MM.1S (cell line): Measurements from ENCODE around the gene TDRD6.

Source experiments
- DNase-seq: peaks from one replicate; pipeline ENCODE4 v3.0.0-alpha.2; 2015
- H2AFZ ChIP-seq: fragments of 300-600 bp; sonication (generic); 2 replicates; pipeline ENCODE4 v1.6.0; 2016; ENCODE audit warnings: antibody characterized with exemption, low read length
- H3F3A ChIP-seq: fragments of 300-600 bp; sonication (generic); 2 replicates; pipeline ENCODE4 v1.6.1; 2016; ENCODE audit warnings: mild to moderate bottlenecking, antibody characterized with exemption, low read length, moderate library complexity, mixed read lengths; ENCODE audit not compliant: insufficient read depth
- H3K27ac ChIP-seq: fragments of 300-600 bp; sonication (generic); 2 replicates; pipeline ENCODE4 v1.5.1; 2016; ENCODE audit warnings: mild to moderate bottlenecking, low read length
- H3K27me3 ChIP-seq: fragments of 300-600 bp; sonication (generic); replicated peaks from 2 replicates; pipeline ENCODE4 v1.6.0; 2016; ENCODE audit warnings: low read length; ENCODE audit not compliant: insufficient read depth
- H3K36me3 ChIP-seq: fragments of 300-600 bp; sonication (generic); replicated peaks from 2 replicates; pipeline ENCODE4 v1.6.1; 2016; ENCODE audit warnings: mild to moderate bottlenecking, low read length, mixed read lengths; ENCODE audit not compliant: insufficient read depth
- H3K4me1 ChIP-seq: fragments of 300-600 bp; sonication (generic); 2 replicates; pipeline ENCODE4 v1.6.1; 2016; ENCODE audit warnings: low read length, mixed read lengths
- H3K4me2 ChIP-seq: fragments of 300-600 bp; sonication (generic); 2 replicates; pipeline ENCODE4 v1.6.0; 2016; ENCODE audit warnings: low read depth, low read length
- H3K4me3 ChIP-seq: fragments of 300-600 bp; sonication (generic); 2 replicates; pipeline ENCODE4 v1.5.1; 2016; ENCODE audit warnings: low read length, mixed read lengths
- H3K79me2 ChIP-seq: fragments of 300-600 bp; sonication (generic); 2 replicates; pipeline ENCODE4 v1.6.1; 2016; ENCODE audit warnings: mixed run types, low read length, mixed read lengths
- H3K9ac ChIP-seq: fragments of 300-600 bp; sonication (generic); 2 replicates; pipeline ENCODE4 v1.6.1; 2016; ENCODE audit warnings: low read length, mixed read lengths
- H3K9me2 ChIP-seq: fragments of 300-600 bp; sonication (generic); replicated peaks from 2 replicates; pipeline ENCODE4 v1.6.1; 2016; ENCODE audit warnings: mild to moderate bottlenecking, low read length, mixed read lengths; ENCODE audit not compliant: insufficient read depth
- H3K9me3 ChIP-seq: fragments of 300-600 bp; sonication (generic); replicated peaks from 2 replicates; pipeline ENCODE4 v1.6.1; 2016; ENCODE audit warnings: mild to moderate bottlenecking, low read length, mixed read lengths; ENCODE audit not compliant: insufficient read depth
- H4K20me1 ChIP-seq: fragments of 300-600 bp; sonication (generic); 2 replicates; pipeline ENCODE4 v1.6.1; 2016; ENCODE audit warnings: mild to moderate bottlenecking, low read length, moderate library complexity, mixed read lengths; ENCODE audit not compliant: insufficient read depth
- EZH2 ChIP-seq: fragments of 300-600 bp; sonication (generic); optimal IDR thresholded peaks from 2 replicates; pipeline ENCODE3; 2017; ENCODE audit warnings: low read depth, mild to moderate bottlenecking, antibody characterized with exemption, low read length, mixed read lengths
- EZH2phosphoT487 ChIP-seq: fragments of 300-600 bp; sonication (generic); IDR thresholded peaks from 2 replicates; pipeline ENCODE4 v1.6.1; 2018; ENCODE audit warnings: antibody characterized with exemption, low read length
- TF ChIP-seq, protein P1 (sequence below): fragments of 300-600 bp; sonication (generic); IDR thresholded peaks from 2 replicates; pipeline ENCODE4 v1.5.1; 2016; ENCODE audit warnings: antibody characterized with exemption, low read length, mixed read lengths

The TDRD6 gene

DNA sequence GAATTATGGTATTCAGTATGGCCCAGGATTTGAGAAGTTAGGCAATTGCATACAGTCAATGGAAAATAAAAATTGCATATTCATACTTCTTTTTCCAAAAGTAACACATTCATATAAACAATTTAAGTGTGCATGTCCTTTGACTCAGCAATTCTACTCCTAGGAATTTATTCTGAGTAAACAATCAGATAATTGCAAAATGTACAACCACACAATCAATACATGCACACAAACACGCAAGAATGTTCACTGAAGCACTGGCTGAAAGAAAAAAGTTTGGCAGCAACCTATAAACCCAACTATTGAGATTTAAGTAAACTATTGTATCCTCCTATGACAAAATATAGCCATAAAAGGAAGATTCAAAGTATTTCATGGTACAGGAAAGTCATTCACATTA is 36.7 kb upstream of the TDRD6 start:
- H3K9ac ChIP-seq: no peak overlapping the region
- H3K4me2 ChIP-seq: no peak overlapping the region
- H3K27me3 ChIP-seq: no peaks in the 10 kb centered on the region

DNA sequence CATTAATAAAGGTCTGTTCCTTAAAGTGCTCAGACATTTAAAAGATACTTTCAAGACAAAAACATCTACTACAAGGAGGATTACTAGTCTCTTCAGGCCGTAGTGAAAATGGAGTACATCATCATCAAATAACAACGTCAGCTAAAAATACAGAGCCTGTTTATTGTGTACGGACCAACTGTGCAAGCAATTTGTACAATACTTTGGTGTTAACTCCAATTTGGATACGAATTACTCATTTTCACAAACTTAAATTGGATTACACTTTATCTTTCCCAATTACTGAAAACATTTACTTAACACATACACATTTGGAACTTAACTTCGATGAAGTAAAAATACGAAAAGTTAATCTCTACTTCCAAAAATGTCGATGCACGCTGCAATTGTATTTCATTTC is 35.9 kb upstream of the TDRD6 start:
- H3K4me2 ChIP-seq: peak overlapping the region; percentile 77
- no peaks in the 10 kb centered on the region for H3K36me3 ChIP-seq
- no peak overlapping the region for H3K27ac ChIP-seq
- TF ChIP-seq, protein P1, sequence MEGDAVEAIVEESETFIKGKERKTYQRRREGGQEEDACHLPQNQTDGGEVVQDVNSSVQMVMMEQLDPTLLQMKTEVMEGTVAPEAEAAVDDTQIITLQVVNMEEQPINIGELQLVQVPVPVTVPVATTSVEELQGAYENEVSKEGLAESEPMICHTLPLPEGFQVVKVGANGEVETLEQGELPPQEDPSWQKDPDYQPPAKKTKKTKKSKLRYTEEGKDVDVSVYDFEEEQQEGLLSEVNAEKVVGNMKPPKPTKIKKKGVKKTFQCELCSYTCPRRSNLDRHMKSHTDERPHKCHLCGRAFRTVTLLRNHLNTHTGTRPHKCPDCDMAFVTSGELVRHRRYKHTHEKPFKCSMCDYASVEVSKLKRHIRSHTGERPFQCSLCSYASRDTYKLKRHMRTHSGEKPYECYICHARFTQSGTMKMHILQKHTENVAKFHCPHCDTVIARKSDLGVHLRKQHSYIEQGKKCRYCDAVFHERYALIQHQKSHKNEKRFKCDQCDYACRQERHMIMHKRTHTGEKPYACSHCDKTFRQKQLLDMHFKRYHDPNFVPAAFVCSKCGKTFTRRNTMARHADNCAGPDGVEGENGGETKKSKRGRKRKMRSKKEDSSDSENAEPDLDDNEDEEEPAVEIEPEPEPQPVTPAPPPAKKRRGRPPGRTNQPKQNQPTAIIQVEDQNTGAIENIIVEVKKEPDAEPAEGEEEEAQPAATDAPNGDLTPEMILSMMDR: no peak
- no peak for TF ChIP-seq EZH2phosphoT487
- no peak for TF ChIP-seq EZH2
- 0 out of 2 replicates have a peak overlapping the region, but pooled peaks have one; percentile 81 for H3K4me3 ChIP-seq
- H3K9me3 ChIP-seq: no peaks in the 10 kb centered on the region
- H2AFZ ChIP-seq: no peak overlapping the region
- no peaks in the 10 kb centered on the region for H4K20me1 ChIP-seq
- H3F3A ChIP-seq: no peaks in the 10 kb centered on the region
- H3K9ac ChIP-seq: no peak overlapping the region
- no peak for DNase-seq
- no peaks in the 10 kb centered on the region for H3K79me2 ChIP-seq
- no peaks in the 10 kb centered on the region for H3K9me2 ChIP-seq
- no peaks in the 10 kb centered on the region for H3K4me1 ChIP-seq
- H3K27me3 ChIP-seq: no peaks in the 10 kb centered on the region

More for the DNA sequence above, 36.7 kb upstream of the TDRD6 start:
- no peak for DNase-seq
- Histone ChIP-seq H3K4me3 (no peak overlapping the region), H3K27ac (no peak overlapping the region), H2AFZ (no peak overlapping the region), H3F3A (no peaks in the 10 kb centered on the region), H3K9me2 (no peaks in the 10 kb centered on the region), H3K36me3 (no peaks in the 10 kb centered on the region), H3K9me3 (no peaks in the 10 kb centered on the region), H3K4me1 (no peaks in the 10 kb centered on the region), H4K20me1 (no peaks in the 10 kb centered on the region), H3K79me2 (no peaks in the 10 kb centered on the region)
- TF ChIP-seq EZH2phosphoT487 (no peak), EZH2 (no peak)
- TF ChIP-seq, protein P1: no peak

DNA sequence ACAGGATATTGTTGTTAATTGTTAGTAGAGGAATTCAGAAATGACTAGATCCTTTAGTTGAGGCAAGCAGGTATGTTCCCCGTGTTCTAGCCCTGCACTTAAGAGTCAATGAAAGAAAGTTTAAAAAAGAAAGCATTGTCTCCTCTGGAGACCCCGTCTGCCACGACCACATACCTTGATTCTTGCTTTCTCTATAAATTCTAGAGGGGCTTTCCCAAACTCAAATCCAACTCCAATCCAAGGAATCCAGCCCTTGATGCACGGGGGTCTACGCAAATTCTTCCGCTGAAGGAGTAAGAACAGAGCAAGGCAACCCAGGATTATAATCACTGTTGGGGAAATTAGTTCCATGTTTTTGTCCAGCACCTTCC is 35.5 kb upstream of the TDRD6 start:
- H2AFZ ChIP-seq: peak overlapping the region; percentile 71
- TF ChIP-seq EZH2phosphoT487 (no peak), EZH2 (no peak)
- no peaks in the 10 kb centered on the region for H3K79me2 ChIP-seq
- peak overlapping the region; percentile 81 for H3K4me3 ChIP-seq
- no peaks in the 10 kb centered on the region for H3K27me3 ChIP-seq
- no peaks in the 10 kb centered on the region for H3K9me3 ChIP-seq
- no peaks in the 10 kb centered on the region for H3K4me1 ChIP-seq
- H3K9ac ChIP-seq: no peak overlapping the region
- no peaks in the 10 kb centered on the region for H4K20me1 ChIP-seq
- DNase-seq: no peak
- H3K36me3 ChIP-seq: no peaks in the 10 kb centered on the region
- H3F3A ChIP-seq: no peaks in the 10 kb centered on the region
- H3K9me2 ChIP-seq: no peaks in the 10 kb centered on the region
- H3K27ac ChIP-seq: no peak overlapping the region
- peak overlapping the region; percentile 77 for H3K4me2 ChIP-seq

DNA sequence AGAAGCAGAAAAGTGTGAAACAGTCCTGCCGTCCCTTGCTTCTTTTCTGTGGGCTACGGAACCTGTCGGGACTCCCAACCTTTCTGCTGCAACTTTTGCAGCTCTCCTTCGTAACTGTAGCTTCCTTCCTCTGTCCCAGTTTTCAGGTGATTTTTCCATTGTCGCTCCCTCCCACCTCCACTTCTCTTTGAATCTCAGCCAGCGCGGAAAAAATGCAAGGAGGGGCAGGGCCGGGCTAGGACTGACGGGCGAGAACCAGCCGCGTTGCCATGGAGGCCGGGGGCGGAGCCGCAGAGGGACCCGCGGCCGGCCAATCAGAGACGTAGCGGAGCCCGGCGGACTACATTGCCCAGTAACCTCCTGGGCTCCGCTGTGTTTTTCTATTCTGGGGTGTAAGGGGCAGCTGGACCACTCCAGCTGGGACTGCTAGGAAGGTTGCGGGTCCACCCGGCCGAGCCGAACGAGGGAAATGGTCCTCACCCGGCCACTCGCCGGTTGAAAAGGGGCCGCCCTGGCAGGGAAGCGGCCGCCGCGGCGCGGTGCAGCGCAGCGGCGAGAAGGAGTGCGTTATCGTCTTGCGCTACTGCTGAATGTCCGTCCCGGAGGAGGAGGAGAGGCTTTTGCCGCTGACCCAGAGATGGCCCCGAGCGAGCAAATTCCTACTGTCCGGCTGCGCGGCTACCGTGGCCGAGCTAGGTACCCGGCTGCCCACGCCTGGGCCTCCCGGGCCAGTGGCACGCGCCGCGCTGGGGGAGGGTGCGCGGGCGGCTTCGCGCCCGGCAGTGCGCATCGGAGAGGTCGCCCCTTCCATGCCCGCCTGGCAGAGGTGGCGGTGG is 34.9 kb upstream of the TDRD6 start, which contains the start of the genes CYP39A1 and SLC25A27:
TSS of gene CYP39A1 (minus strand) at position 216 of the 836 bp plus-strand sequence. CDS start 236 bp downstream, outside the sequence.
TSS of gene SLC25A27 (plus strand) at position 373 of the 836 bp plus-strand sequence. CDS start at position 591, 218 bp downstream.
- no peaks in the 10 kb centered on the region for H3K4me1 ChIP-seq
- H4K20me1 ChIP-seq: no peaks in the 10 kb centered on the region
- H3K4me2 ChIP-seq: peak within 1 kb of the TSS; percentile 77
- H3F3A ChIP-seq: no peaks in the 10 kb centered on the region
- peak; percentile 87 for DNase-seq
- no peaks in the 10 kb centered on the region for H3K9me3 ChIP-seq
- no peak within 1 kb of the TSS for H3K27ac ChIP-seq
- no peaks in the 10 kb centered on the region for H3K9me2 ChIP-seq
- H3K4me3 ChIP-seq: peak within 1 kb of the TSS; percentile 81
- TF ChIP-seq EZH2 (no peak), EZH2phosphoT487 (no peak)
- TF ChIP-seq, protein P1: no peak
- H3K9ac ChIP-seq: peak within 1 kb of the TSS; percentile 19; the same call in 1 of the 2 replicates
- peak within 1 kb of the TSS; percentile 78 for H2AFZ ChIP-seq
- no peaks in the 10 kb centered on the region for H3K27me3 ChIP-seq
- no peaks in the 10 kb centered on the region for H3K36me3 ChIP-seq
- H3K79me2 ChIP-seq: no peaks in the 10 kb centered on the region
